ENCODE measurements around the gene MIB1. TPM values are rescaled to one million over a fixed set of nuclear protein-coding genes. Genes with fewer than 3 reads are reported as not detected.

The MIB1 gene
- total RNA-seq, 1 experiment from 2014 or later, result 48.8 TPM

- Mint-ChIP-seq H3K36me3 (ENCODE audit: insufficient read depth in 1 of 3, low read depth in 3 of 3) (no peaks in the 10 kb centered on the region), H3K27me3 (ENCODE audit: low read depth) (no peaks in the 10 kb centered on the region), H3K27ac (no peak overlapping the region), H3K9me3 (no peaks in the 10 kb centered on the region), H3K4me1 (peaks cover 23 to 29% of the 10 kb centered on the region in 2 experiments), H3K4me3 (no peak overlapping the region)
- Histone ChIP-seq H3K14ac (ENCODE audit: insufficient read depth, low read length) (no peak overlapping the region), H4K20me1 (ENCODE audit: control insufficient read depth, insufficient read depth, insufficient read length) (no peaks in the 10 kb centered on the region), H3K56ac (ENCODE audit: insufficient read length, low read depth, low read length) (no peak overlapping the region), H2BK5ac (ENCODE audit: insufficient read length, low read length) (no peak overlapping the region), H3K4me1 (ENCODE audit: insufficient read depth, low read length) (no peaks in the 10 kb centered on the region; the same call in 1 of the 2 replicates), H3K23ac (ENCODE audit: insufficient read length, low read depth, low read length) (no peak overlapping the region), H2AFZ (ENCODE audit: low read length) (no peak overlapping the region), H2BK15ac (ENCODE audit: low read depth, low read length) (no peak overlapping the region), H3K18ac (ENCODE audit: insufficient read length, low read depth, low read length) (no peak overlapping the region), H3K9me3 (ENCODE audit: control insufficient read depth, low read depth, low read length) (no peaks in the 10 kb centered on the region), H3K79me1 (ENCODE audit: insufficient read depth, low read depth, low read length, poor library complexity, severe bottlenecking) (peaks cover 4% of the 10 kb centered on the region), H3K23me2 (ENCODE audit: insufficient read length, low read depth, low read length, poor library complexity, severe bottlenecking) (no peaks in the 10 kb centered on the region), H3K27me3 (ENCODE audit: insufficient read depth, low read length) (no peaks in the 10 kb centered on the region), H4K91ac (ENCODE audit: insufficient read length, low read depth, low read length) (no peak overlapping the region), H3K9ac (ENCODE audit: extremely low read depth, insufficient read length, low read length) (no peak overlapping the region), H2AK5ac (ENCODE audit: insufficient read length, low read length) (no peak overlapping the region), H4K8ac (replicated peaks; ENCODE audit: insufficient read length, low read depth, low read length) (no peak overlapping the region), H3K79me2 (ENCODE audit: insufficient read depth, low read length) (peaks cover 25% of the 10 kb centered on the region; the same call in 1 of the 2 replicates), H3K4ac (ENCODE audit: low read depth, low read length) (no peak overlapping the region), H3K27ac (ENCODE audit: insufficient read length, low read depth, low read length) (no peak overlapping the region), H4K5ac (ENCODE audit: insufficient read length, low read depth, low read length) (no peak overlapping the region), H2BK120ac (ENCODE audit: low read depth, low read length, poor library complexity, severe bottlenecking) (no peak overlapping the region), H2BK20ac (ENCODE audit: low read depth, low read length, poor library complexity, severe bottlenecking) (no peak overlapping the region), H3T11ph (ENCODE audit: low read length) (no peak overlapping the region), H2BK12ac (ENCODE audit: insufficient read length, low read depth, low read length) (no peak overlapping the region), H3K4me2 (ENCODE audit: insufficient read depth, insufficient read length, low read length) (no peak overlapping the region)
- WGBS (ENCODE audit: extremely low coverage, insufficient read length, low lambda C conversion rate), result no CpG with 5 or more reads among the region's 3 CpGs
- no peak for DNase-seq
- no peak for TF ChIP-seq CTCF (conservative IDR thresholded peaks at IDR 0.05)
Measured at GRCh38 chr18:21757833-21758232, 17.2 kb downstream of the MIB1 start.

All from H9 (cell line).